K562 (cell line): Measurements from ENCODE around the gene LRP1. TPM values are rescaled to one million over a fixed set of nuclear protein-coding genes. Genes with fewer than 3 reads are reported as not detected.

Source experiments
- ATAC-seq: fragments of 200-7000 bp; cut with Tn5 transposase; 3 replicates; pipeline ENCODE4 v1.9.1; 2020; ENCODE audit warnings: moderate library complexity
- BruUV-seq: library from RNA; stranded (reverse); fragments of 400-500 nt; replicated peaks from 2 replicates; lab custom pipeline; 2021; lab: Mats Ljungman, UMichigan
- CTCF ChIA-PET: fragments of 300-600 bp; formaldehyde crosslinking; extraction: SDS; loops from one replicate; lab custom pipeline; 2021; ENCODE audit warnings: low intra/inter-chr PET ratio; lab: Yijun Ruan, JAX
- POLR2A ChIA-PET: fragments of 300-600, 350-650 bp; sonication (Branson Sonifier 250); formaldehyde crosslinking; extraction: SDS; loops from one replicate; lab custom pipeline; 2021; ENCODE audit warnings: antibody characterized with exemption, inconsistent platforms; lab: Yijun Ruan, JAX
- DNase-seq, 4 experiments: peaks; one replicate each; pipeline versions ENCODE4 v3.0.0 to v3.0.0-alpha.2; 2011 to 2018; ENCODE audit warnings: low spot score in 3 of 4, mixed read lengths in 3 of 4; ENCODE audit errors: extremely low read depth in 1 of 4
- FAIRE-seq: peaks from 2 replicates; lab custom pipeline; 2011; peaks lifted over from hg19 to GRCh38; lab: Jason Lieb, UNC
- H2AFZ ChIP-seq: 2 replicates; pipeline ENCODE4 v1.6.0; 2011; ENCODE audit warnings: low read depth, low read length, control low read depth, inconsistent platforms
- H3K27ac ChIP-seq: fragments of 200-600 bp; 3 replicates; pipeline ENCODE4 v1.8.0; 2011; ENCODE audit warnings: low read depth, mild to moderate bottlenecking, control low read depth, inconsistent platforms, low read length, moderate library complexity, mixed read lengths; ENCODE audit errors: extremely low read depth
- H3K27me3 ChIP-seq, 2 experiments: fragments of 300-600 bp in 1 of 2; 2 replicates in 1 of 2; 3 replicates in 1 of 2; pipeline versions ENCODE4 v1.6.0 to v1.8.0; 2011; ENCODE audit warnings: inconsistent platforms in 2 of 2, low read length in 2 of 2, mild to moderate bottlenecking in 1 of 2, mixed read lengths in 1 of 2, moderate library complexity in 1 of 2; ENCODE audit not compliant: control insufficient read depth in 2 of 2, insufficient read depth in 2 of 2
- H3K36me3 ChIP-seq: fragments of 300-600 bp; 3 replicates; pipeline ENCODE4 v1.8.0; 2011; ENCODE audit warnings: mild to moderate bottlenecking, low read length, inconsistent platforms; ENCODE audit not compliant: control insufficient read depth, insufficient read depth
- H3K4me1 ChIP-seq, 2 experiments: fragments of 200-600 bp in 1 of 2; replicated peaks in 1 of 2; 2 replicates in 1 of 2; 3 replicates in 1 of 2; pipeline versions ENCODE4 v1.5.1 to v1.8.0; 2011; ENCODE audit warnings: inconsistent platforms in 2 of 2, low read length in 2 of 2, mild to moderate bottlenecking in 1 of 2, mixed read lengths in 1 of 2, moderate library complexity in 1 of 2; ENCODE audit not compliant: control insufficient read depth in 2 of 2, insufficient read depth in 2 of 2
- H3K4me2 ChIP-seq: 2 replicates; pipeline ENCODE4 v1.6.1; 2011; ENCODE audit warnings: low read length, control low read depth, inconsistent platforms, mixed read lengths; ENCODE audit not compliant: insufficient read depth
- H3K4me3 ChIP-seq: fragments of 200-600 bp; sonication (generic), shearing (Covaris generic); 2 replicates; pipeline ENCODE4 v1.5.1; 2016; ENCODE audit warnings: control low read depth, inconsistent platforms
- H3K79me2 ChIP-seq: fragments of 200-600 bp; 3 replicates; pipeline ENCODE4 v1.8.0; 2011; ENCODE audit warnings: low read length, inconsistent platforms; ENCODE audit not compliant: control insufficient read depth, insufficient read depth
- H3K9ac ChIP-seq, 2 experiments: 2 replicates each; pipeline versions ENCODE4 v1.6.0 to v1.6.1; 2011; ENCODE audit warnings: low read depth in 2 of 2, low read length in 2 of 2, control low read depth in 1 of 2, inconsistent platforms in 1 of 2, mild to moderate bottlenecking in 1 of 2, mixed read lengths in 1 of 2; ENCODE audit not compliant: insufficient read depth in 1 of 2
- H3K9me1 ChIP-seq: one replicate; pipeline ENCODE4 v1.6.0; 2011; ENCODE audit warnings: inconsistent platforms, mild to moderate bottlenecking, low read length, moderate library complexity; ENCODE audit not compliant: control insufficient read depth, insufficient read depth
- H3K9me3 ChIP-seq: replicated peaks from 2 replicates; pipeline ENCODE4 v1.5.1; 2011; ENCODE audit warnings: low read depth, low read length, inconsistent platforms; ENCODE audit not compliant: control insufficient read depth, insufficient read depth
- H4K20me1 ChIP-seq: replicated peaks from 2 replicates; pipeline ENCODE4 v1.6.1; 2011; ENCODE audit warnings: low read length, inconsistent platforms, mixed read lengths; ENCODE audit not compliant: control insufficient read depth, insufficient read depth
- BRF1 ChIP-seq: IDR thresholded peaks from 3 replicates; pipeline ENCODE4 v1.6.1; 2011; ENCODE audit warnings: borderline replicate concordance, mild to moderate bottlenecking; ENCODE audit not compliant: insufficient read length; ENCODE audit errors: extremely low read depth
- HDAC1 ChIP-seq, 2 experiments: fragments of 450-650 bp; IDR thresholded peaks; 2 replicates each; pipeline ENCODE4 v1.6.1; 2016 to 2017; ENCODE audit warnings: inconsistent platforms in 1 of 2, mild to moderate bottlenecking in 1 of 2, moderate library complexity in 1 of 2
- LEF1 ChIP-seq: fragments of 450-650 bp; IDR thresholded peaks from 2 replicates; pipeline ENCODE4 v1.6.1; 2016; ENCODE audit warnings: mild to moderate bottlenecking
- POLR2AphosphoS2 ChIP-seq: IDR thresholded peaks from 2 replicates; pipeline ENCODE4 v1.6.1; 2012; ENCODE audit warnings: low read length, improper control_type of control experiment
- POLR2H ChIP-seq: IDR thresholded peaks from 2 replicates; pipeline ENCODE4 v1.6.1; 2016; ENCODE audit warnings: missing genetic modification characterization, low read depth, mild to moderate bottlenecking, control low read depth, missing compliant biosample characterization, moderate library complexity
- WGBS: fragments of 100-300 bp; shearing (Covaris generic); methylation state at CpG from one replicate; pipeline ENCODE4 v1.1.6; 2016; ENCODE audit warnings: low coverage, mixed read lengths; ENCODE audit not compliant: insufficient coverage; ENCODE audit errors: missing lambda C conversion rate; 5-methylcytosine and 5-hydroxymethylcytosine counted together
- in situ Hi-C: fragments of 300-500 bp; cut with MboI; formaldehyde crosslinking; loops from 4 replicates; pipeline ENCODE4 v1.15.0; 2018; ENCODE audit warnings: inconsistent platforms, mixed read lengths
- intact Hi-C: fragments of 100-400 bp; cut with micrococcal nuclease; formaldehyde crosslinking; loops from 2 replicates; pipeline ENCODE4 v1.14.2; 2022
- polyA plus RNA-seq, 8 experiments: library from polyadenylated mRNA; depleted of rRNA in 4 of 8; stranded (reverse) in 5 of 8; unstranded in 3 of 8; fragments of >200 nt; fragmentation: Nextera tagmentation in 2 of 8; fragmentation: Illumina TruSeq in 1 of 8; extraction: Ambion mirVana in 2 of 8; extraction: Trizol in 1 of 8; gene quantifications; 2 replicates each; pipeline versions ENCODE4 v1.2.1 to v1.2.3, GENCODE V29; 2011 to 2014; ENCODE audit warnings: inconsistent platforms in 1 of 8, missing spikeins in 1 of 8
- total RNA-seq, 7 experiments: library from RNA; depleted of rRNA in 6 of 7; stranded (reverse); fragments of >200 nt in 6 of 7; fragmentation: Illumina TruSeq in 2 of 7; extraction: Trizol in 2 of 7; gene quantifications; 2 replicates each; pipeline versions ENCODE4 v1.2.1 to v1.2.3, GENCODE V29; 2011 to 2021; ENCODE audit warnings: low replicate concordance in 1 of 7
- TF ChIP-seq, protein P1 (sequence below): fragments of 450-650 bp; IDR thresholded peaks from 2 replicates; pipeline ENCODE4 v1.6.1; 2016; ENCODE audit warnings: low read depth, mild to moderate bottlenecking, moderate library complexity
- TF ChIP-seq, protein P2 (sequence below): sonication (generic); formaldehyde crosslinking; IDR thresholded peaks from 2 replicates; pipeline ENCODE4 v1.8.0; 2022; ENCODE audit warnings: mild to moderate bottlenecking, low read depth, missing genetic modification reagents
- TF ChIP-seq, protein P3 (sequence below): fragments of 150-350 bp; IDR thresholded peaks from 2 replicates; pipeline ENCODE4 v1.6.1; 2014; ENCODE audit warnings: low read depth, mild to moderate bottlenecking, low read length, borderline replicate concordance
- TF ChIP-seq, protein P4 (sequence below): fragments of 450-650 bp; IDR thresholded peaks from 2 replicates; pipeline ENCODE4 v1.7.1; 2018; ENCODE audit warnings: mild to moderate bottlenecking, low read depth; ENCODE audit not compliant: partially characterized antibody

Gene LRP1
- total and polyA plus RNA-seq, 9 of the 15 experiments (the other 6 are each of a cell fraction or from before 2014, with no cell fraction given) = 0.04 to 0.64 (median 0.19) TPM; not detected in 2

DNA sequence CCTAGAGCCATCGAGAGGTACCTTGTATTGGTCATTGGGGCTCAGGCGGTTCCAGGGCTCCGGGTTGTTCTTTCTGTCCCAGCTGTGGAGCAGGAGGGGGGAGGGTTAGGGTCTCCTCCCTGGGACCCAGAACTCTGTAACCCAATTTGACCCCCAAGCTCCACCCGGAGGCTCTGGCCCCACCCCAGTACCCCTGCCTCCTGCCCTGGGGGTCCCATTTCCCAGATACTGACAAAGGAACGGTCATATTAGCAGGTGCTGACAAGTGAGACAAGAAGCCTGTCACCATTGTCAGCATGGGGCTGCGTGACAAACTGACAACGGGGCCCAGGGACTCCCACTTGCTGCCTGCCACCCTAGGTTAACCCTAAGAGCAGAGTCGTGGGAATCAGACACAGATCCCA, 107.4 kb downstream of the LRP1 start:
- H3K79me2 ChIP-seq = peaks cover 12% of the 10 kb centered on the region
- TF ChIP-seq, protein P1, sequence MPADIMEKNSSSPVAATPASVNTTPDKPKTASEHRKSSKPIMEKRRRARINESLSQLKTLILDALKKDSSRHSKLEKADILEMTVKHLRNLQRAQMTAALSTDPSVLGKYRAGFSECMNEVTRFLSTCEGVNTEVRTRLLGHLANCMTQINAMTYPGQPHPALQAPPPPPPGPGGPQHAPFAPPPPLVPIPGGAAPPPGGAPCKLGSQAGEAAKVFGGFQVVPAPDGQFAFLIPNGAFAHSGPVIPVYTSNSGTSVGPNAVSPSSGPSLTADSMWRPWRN = no peak
- TF ChIP-seq POLR2H (tag) (peak; percentile 23; the same call in 1 of the 2 replicates), BRF1 (no peak), LEF1 (no peak), POLR2AphosphoS2 (0 out of 2 replicates have a peak, but pooled peaks have one; percentile 81), HDAC1 (IDR thresholded peaks at IDR 0.05) (no peak)
- TF ChIP-seq, protein P2, sequence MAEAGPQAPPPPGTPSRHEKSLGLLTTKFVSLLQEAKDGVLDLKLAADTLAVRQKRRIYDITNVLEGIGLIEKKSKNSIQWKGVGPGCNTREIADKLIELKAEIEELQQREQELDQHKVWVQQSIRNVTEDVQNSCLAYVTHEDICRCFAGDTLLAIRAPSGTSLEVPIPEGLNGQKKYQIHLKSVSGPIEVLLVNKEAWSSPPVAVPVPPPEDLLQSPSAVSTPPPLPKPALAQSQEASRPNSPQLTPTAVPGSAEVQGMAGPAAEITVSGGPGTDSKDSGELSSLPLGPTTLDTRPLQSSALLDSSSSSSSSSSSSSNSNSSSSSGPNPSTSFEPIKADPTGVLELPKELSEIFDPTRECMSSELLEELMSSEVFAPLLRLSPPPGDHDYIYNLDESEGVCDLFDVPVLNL (CRISPR knock-in tag) = no peak
- TF ChIP-seq, protein P3, sequence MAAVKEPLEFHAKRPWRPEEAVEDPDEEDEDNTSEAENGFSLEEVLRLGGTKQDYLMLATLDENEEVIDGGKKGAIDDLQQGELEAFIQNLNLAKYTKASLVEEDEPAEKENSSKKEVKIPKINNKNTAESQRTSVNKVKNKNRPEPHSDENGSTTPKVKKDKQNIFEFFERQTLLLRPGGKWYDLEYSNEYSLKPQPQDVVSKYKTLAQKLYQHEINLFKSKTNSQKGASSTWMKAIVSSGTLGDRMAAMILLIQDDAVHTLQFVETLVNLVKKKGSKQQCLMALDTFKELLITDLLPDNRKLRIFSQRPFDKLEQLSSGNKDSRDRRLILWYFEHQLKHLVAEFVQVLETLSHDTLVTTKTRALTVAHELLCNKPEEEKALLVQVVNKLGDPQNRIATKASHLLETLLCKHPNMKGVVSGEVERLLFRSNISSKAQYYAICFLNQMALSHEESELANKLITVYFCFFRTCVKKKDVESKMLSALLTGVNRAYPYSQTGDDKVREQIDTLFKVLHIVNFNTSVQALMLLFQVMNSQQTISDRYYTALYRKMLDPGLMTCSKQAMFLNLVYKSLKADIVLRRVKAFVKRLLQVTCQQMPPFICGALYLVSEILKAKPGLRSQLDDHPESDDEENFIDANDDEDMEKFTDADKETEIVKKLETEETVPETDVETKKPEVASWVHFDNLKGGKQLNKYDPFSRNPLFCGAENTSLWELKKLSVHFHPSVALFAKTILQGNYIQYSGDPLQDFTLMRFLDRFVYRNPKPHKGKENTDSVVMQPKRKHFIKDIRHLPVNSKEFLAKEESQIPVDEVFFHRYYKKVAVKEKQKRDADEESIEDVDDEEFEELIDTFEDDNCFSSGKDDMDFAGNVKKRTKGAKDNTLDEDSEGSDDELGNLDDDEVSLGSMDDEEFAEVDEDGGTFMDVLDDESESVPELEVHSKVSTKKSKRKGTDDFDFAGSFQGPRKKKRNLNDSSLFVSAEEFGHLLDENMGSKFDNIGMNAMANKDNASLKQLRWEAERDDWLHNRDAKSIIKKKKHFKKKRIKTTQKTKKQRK = no peak
- TF ChIP-seq, protein P4, sequence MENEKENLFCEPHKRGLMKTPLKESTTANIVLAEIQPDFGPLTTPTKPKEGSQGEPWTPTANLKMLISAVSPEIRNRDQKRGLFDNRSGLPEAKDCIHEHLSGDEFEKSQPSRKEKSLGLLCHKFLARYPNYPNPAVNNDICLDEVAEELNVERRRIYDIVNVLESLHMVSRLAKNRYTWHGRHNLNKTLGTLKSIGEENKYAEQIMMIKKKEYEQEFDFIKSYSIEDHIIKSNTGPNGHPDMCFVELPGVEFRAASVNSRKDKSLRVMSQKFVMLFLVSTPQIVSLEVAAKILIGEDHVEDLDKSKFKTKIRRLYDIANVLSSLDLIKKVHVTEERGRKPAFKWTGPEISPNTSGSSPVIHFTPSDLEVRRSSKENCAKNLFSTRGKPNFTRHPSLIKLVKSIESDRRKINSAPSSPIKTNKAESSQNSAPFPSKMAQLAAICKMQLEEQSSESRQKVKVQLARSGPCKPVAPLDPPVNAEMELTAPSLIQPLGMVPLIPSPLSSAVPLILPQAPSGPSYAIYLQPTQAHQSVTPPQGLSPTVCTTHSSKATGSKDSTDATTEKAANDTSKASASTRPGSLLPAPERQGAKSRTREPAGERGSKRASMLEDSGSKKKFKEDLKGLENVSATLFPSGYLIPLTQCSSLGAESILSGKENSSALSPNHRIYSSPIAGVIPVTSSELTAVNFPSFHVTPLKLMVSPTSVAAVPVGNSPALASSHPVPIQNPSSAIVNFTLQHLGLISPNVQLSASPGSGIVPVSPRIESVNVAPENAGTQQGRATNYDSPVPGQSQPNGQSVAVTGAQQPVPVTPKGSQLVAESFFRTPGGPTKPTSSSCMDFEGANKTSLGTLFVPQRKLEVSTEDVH = no peak
- no peak overlapping the region for H3K4me3 ChIP-seq
- BruUV-seq = no TSS peak
- intact Hi-C loops = no loop called here
- in situ Hi-C loops = no loop called here
- CTCF ChIA-PET = interaction anchor here (6.6 kb wide), 1 partner anchor 22 kb away, joined by 186 read pairs; the partner anchor contains the start of gene NXPH4
- H3K27me3 ChIP-seq = peaks cover under 1 to 10% of the 10 kb centered on the region in 2 experiments; a peak in 1 of 5 replicates
- no peak overlapping the region for H3K4me2 ChIP-seq
- H3K36me3 ChIP-seq = peaks cover 51% of the 10 kb centered on the region; the same call in 2 of the 3 replicates
- H3K4me1 ChIP-seq = peaks cover 45 to 82% of the 10 kb centered on the region in 2 experiments
- DNase-seq = peak in 1 of 4 experiments; percentile 11
- H3K9me3 ChIP-seq = no peaks in the 10 kb centered on the region
- H2AFZ ChIP-seq = no peak overlapping the region
- H3K9me1 ChIP-seq = peaks cover 9% of the 10 kb centered on the region
- ATAC-seq = no peak
- WGBS = 75% methylated on average over 7 of the region's 8 CpGs
- peaks cover 12% of the 10 kb centered on the region for H4K20me1 ChIP-seq
- H3K27ac ChIP-seq = no peak overlapping the region
- POLR2A ChIA-PET = interaction anchor here (0.6 to 1.1 kb wide), 2 partner anchors 13 to 21 kb away, joined by 3 read pairs; no protein-coding TSS in a partner anchor
- FAIRE-seq = no peak
- H3K9ac ChIP-seq = no peak overlapping the region; a peak in 1 of 4 replicates
